T-helper 2 cell treated with Interferon-gamma antibody and Interleukin-4, amounts not matched to agents 5 μg/mL and 100 μg/mL, for 36 hours (primary cell): ENCODE measurements around the gene MILR1.

ENCODE experiments used
- DNase-seq: peaks from one replicate; pipeline ENCODE4 v3.0.0; 2021; ENCODE audit warnings: low spot score
- H3K27ac Mint-ChIP-seq: one replicate; pipeline ENCODE4 v1.8.0; 2021; ENCODE audit warnings: mild to moderate bottlenecking, mixed read lengths
- H3K27me3 Mint-ChIP-seq: one replicate; pipeline ENCODE4 v1.8.0; 2021; ENCODE audit warnings: low read depth, mixed read lengths
- H3K36me3 Mint-ChIP-seq: one replicate; pipeline ENCODE4 v1.8.0; 2021; ENCODE audit warnings: low read depth, mixed read lengths
- H3K4me1 Mint-ChIP-seq: one replicate; pipeline ENCODE4 v1.8.0; 2021; ENCODE audit warnings: low read depth, mixed read lengths
- H3K4me3 Mint-ChIP-seq: one replicate; pipeline ENCODE4 v1.8.0; 2022; ENCODE audit warnings: mild to moderate bottlenecking, moderate library complexity, mixed read lengths
- H3K9me3 Mint-ChIP-seq: one replicate; pipeline ENCODE4 v1.8.0; 2021; ENCODE audit warnings: mixed read lengths

MILR1 gene, protein sequence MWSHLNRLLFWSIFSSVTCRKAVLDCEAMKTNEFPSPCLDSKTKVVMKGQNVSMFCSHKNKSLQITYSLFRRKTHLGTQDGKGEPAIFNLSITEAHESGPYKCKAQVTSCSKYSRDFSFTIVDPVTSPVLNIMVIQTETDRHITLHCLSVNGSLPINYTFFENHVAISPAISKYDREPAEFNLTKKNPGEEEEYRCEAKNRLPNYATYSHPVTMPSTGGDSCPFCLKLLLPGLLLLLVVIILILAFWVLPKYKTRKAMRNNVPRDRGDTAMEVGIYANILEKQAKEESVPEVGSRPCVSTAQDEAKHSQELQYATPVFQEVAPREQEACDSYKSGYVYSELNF

DNA sequence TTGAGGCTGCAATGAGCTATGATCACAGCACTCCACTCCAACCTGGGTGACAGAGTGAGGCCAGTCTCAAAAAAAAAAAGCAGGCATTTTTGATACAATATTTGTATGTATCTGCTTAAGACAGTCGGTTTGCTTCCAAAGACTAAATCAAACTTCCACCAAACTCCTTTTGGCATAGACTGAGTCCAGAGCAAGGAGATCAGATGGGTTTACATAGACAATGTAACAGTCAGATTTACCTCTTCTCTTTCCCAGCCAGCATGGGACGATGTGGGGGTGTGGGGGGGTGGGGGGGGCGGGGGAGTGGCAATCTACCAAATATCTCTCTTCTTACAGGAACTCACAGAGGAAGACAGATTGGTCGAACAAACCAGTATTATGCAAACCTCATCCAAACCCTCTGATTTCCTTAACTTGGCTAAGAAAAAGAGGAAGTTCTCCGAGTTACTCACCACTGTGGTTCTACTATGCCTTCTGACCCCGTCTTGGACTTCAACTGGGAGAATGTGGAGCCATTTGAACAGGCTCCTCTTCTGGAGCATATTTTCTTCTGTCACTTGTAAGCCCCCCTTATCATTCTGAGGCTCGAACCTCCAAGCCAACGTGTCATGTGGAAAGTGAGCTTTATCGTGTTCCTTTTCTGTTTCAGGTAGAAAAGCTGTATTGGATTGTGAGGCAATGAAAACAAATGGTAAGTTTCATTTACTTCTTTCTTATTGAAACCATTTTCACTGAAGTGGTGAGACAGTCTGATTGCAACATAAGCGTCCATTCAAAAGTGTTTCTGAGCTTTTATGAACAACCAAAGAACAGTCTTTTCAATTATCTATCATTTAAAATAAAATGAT is at the start of gene MILR1:
TSS of gene MILR1 (plus strand) at position 451 of the 848 bp plus-strand sequence. CDS start at position 505, 54 bp downstream.
- peak within 1 kb of the TSS; percentile 63 for H3K4me3 Mint-ChIP-seq
- peak within 1 kb of the TSS; percentile 65 for H3K27ac Mint-ChIP-seq
- H3K27me3 Mint-ChIP-seq = no peaks in the 10 kb centered on the region
- H3K4me1 Mint-ChIP-seq = peaks cover 13% of the 10 kb centered on the region
- H3K9me3 Mint-ChIP-seq = no peaks in the 10 kb centered on the region
- DNase-seq = no peak
- H3K36me3 Mint-ChIP-seq = no peaks in the 10 kb centered on the region

DNA sequence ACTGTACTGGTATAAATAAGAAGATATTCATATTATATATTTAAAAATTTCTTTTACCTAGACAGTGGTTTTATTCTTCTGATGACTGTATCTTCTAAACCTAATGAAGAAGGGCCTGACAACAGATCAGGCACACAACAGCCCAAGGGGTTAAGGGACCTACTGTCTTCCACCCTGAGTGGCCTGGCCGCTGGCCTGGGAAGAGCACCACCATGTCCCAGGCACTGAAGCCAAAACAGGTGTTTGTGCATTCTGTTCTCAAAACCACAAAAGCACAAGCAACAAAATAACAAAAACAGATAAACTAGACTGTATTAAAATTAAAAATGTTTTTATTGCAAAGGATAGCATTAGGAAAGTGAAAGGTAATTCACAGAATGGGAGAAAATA is 49.2 kb upstream of the MILR1 start:
- no peaks in the 10 kb centered on the region for H3K36me3 Mint-ChIP-seq
- no peak overlapping the region for H3K27ac Mint-ChIP-seq
- H3K4me1 Mint-ChIP-seq = peaks cover 26% of the 10 kb centered on the region

DNA sequence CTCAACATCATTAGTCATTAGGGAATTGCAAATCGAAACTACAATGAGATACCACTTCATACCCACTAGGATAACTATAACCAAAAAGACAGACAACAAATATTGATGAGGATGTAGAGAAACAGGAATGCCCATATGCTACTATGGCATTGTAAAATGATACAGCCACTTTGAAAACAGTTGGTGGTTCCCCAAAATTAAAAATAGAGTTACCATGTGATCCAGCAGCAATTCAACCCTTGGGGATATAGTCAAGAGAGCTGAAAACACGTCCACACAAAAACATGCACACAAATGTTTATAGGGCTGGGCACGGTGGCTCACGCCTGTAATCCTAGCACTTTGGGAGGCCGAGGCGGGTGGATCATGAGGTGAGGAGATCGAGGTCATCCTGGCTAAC is 48.3 kb upstream of the MILR1 start:
- Mint-ChIP-seq H3K4me3 (no peak overlapping the region), H3K36me3 (no peaks in the 10 kb centered on the region), H3K27me3 (no peaks in the 10 kb centered on the region), H3K4me1 (peaks cover 26% of the 10 kb centered on the region), H3K27ac (no peak overlapping the region), H3K9me3 (no peaks in the 10 kb centered on the region)
- DNase-seq = no peak

More for the DNA sequence above, 49.2 kb upstream of the MILR1 start:
- Mint-ChIP-seq H3K27me3 (no peaks in the 10 kb centered on the region), H3K9me3 (no peaks in the 10 kb centered on the region), H3K4me3 (no peak overlapping the region)
- no peak for DNase-seq

DNA sequence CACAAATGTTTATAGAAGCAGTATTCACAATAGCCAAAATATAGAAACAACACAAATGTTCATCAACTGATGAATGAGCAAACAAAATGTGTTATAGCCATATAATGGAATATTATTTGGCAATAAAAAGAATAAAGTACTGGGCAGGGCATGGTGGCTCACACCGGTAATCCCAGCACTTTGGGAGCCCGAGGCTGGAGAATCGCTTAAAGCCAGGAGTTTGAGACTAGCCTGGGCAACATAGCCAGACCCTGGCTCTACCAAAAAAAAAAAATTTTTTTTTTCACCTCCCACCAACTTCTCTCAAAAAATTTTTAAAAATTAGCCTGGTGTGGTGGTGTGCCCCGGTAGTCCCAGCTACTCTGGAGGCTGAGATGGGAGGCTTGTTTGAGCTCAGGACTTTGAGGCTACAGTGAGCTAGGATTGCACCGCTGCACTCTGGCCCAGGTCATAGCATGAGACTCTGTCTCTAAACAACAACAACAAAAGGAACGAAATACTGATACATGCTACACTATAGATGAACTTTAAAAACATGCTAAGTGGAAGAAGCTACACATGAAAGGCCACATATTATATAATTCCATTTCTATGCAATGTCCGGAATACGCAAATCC is 47.6 kb upstream of the MILR1 start:
- Mint-ChIP-seq H3K4me3 (no peak overlapping the region), H3K4me1 (peaks cover 21% of the 10 kb centered on the region), H3K27me3 (no peaks in the 10 kb centered on the region), H3K9me3 (no peaks in the 10 kb centered on the region), H3K36me3 (no peaks in the 10 kb centered on the region), H3K27ac (peak overlapping the region; percentile 38)
- DNase-seq = no peak

DNA sequence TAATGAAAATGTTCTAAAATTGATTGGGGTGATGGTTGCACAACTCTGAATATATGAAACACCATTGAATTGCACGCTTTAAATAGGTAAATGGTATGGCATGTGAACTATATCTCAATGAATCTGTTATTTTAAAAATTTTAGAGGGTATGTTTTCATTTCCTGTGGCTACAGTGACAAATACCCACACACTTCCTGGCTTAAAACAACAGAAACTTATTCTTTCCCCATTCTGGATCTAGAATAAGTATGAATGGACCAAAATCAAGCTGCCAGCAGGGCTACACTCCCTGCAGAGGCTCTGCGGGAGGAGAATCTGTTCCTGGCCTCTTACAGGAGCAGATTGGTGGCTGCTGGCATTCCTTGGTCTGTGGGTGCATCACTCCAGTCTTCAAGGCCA is 47.0 kb upstream of the MILR1 start:
- H3K4me1 Mint-ChIP-seq = peaks cover 21% of the 10 kb centered on the region
- no peaks in the 10 kb centered on the region for H3K36me3 Mint-ChIP-seq
- H3K27ac Mint-ChIP-seq = no peak overlapping the region
- no peaks in the 10 kb centered on the region for H3K27me3 Mint-ChIP-seq
- no peak for DNase-seq
- H3K4me3 Mint-ChIP-seq = no peak overlapping the region
- H3K9me3 Mint-ChIP-seq = no peaks in the 10 kb centered on the region

DNA sequence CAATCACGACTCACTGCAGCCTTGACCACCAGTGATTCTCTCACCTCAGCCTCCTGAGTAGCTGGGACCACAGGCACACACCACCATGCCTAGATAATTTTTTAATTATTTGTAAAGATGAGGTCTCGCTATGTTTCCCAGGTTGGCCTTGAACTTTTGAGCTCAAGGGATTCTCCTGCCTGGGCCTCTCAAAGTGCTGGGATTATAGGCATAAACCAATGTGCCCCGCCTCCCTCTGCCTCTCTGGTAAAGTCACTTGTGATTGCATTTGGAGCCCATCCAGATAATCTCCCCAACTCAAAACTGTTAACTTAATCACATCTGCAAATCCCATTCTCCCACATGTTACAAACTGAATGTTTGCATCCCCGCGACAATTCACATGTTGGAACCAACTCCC is 46.4 kb upstream of the MILR1 start:
- DNase-seq = no peak
- Mint-ChIP-seq H3K4me1 (peaks cover 21% of the 10 kb centered on the region), H3K36me3 (no peaks in the 10 kb centered on the region), H3K9me3 (no peaks in the 10 kb centered on the region), H3K4me3 (no peak overlapping the region), H3K27ac (no peak overlapping the region), H3K27me3 (no peaks in the 10 kb centered on the region)

DNA sequence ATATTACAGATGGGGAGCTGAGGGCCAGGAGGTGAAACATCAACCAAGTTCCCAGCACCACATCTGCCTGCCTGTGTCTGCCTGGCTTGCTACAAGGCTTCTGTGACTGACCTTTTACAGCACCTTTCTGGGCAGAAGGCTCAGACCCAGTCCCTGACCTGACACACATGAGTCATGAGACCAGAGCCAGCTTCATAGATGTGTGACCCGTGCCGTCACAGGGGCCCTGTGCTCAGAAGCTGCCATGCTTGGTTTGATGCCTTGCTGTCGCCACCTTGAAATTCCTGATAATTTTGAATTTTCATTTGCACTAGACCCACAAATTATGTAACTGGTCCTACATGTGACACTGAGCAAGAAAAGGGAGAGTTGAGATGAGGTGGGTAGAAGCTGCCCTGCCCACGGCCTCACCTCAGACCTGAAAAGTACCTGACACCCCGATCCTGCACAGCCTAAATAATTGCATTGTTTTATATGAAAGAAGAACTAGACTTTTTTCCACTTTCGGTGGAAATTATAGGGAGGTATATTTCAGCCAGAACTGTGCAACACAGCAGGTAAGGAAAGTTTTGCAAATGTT is 44.9 kb upstream of the MILR1 start:
- peaks cover 16% of the 10 kb centered on the region for H3K4me1 Mint-ChIP-seq
- no peaks in the 10 kb centered on the region for H3K36me3 Mint-ChIP-seq
- DNase-seq = no peak
- H3K4me3 Mint-ChIP-seq = no peak overlapping the region
- H3K9me3 Mint-ChIP-seq = no peaks in the 10 kb centered on the region
- no peak overlapping the region for H3K27ac Mint-ChIP-seq
- no peaks in the 10 kb centered on the region for H3K27me3 Mint-ChIP-seq

DNA sequence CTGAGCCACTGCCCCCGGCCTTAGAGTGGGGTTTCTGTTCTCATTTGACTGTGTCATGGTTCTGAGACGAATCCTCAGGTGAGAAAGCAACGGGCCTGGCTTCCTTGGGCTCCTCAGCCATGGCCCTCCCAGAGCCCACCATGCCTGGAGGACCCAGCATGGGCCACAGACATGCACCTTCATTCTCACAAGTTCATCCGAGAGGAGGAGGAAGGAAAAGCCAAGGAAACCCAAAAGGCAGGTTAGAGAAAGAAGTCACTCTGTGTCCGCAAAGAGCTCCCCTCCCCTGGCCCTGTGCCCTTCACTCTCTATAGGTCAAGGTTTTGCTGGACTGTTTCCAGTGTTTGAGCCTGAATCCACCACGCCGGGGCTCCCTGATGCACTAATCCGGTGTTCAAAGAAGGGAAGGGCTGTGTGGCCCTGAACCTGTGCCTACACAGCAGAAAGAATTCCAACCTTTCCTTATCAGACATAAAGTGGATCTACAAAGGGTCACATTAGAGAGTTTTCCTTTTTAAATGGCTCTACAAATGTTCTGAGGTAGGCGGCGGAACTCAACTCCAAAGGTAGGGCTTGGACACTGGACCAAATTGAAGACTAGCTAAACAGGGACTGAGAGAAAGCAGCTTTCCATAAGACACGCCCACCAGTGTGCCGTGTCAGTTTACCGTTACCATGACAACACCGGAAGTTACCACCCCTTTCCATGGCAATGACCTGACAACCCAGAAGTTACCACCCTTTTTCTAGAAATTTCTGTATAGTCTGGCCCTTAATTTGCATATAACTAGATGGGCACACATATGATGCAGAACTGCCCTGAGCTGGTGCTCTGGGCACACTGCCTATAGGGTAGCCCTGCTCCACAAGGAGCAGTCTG is 42.4 kb upstream of the MILR1 start:
- H3K4me1 Mint-ChIP-seq = peaks cover 8% of the 10 kb centered on the region
- H3K36me3 Mint-ChIP-seq = no peaks in the 10 kb centered on the region
- no peak overlapping the region for H3K4me3 Mint-ChIP-seq
- DNase-seq = no peak
- no peaks in the 10 kb centered on the region for H3K9me3 Mint-ChIP-seq
- no peaks in the 10 kb centered on the region for H3K27me3 Mint-ChIP-seq
- no peak overlapping the region for H3K27ac Mint-ChIP-seq

DNA sequence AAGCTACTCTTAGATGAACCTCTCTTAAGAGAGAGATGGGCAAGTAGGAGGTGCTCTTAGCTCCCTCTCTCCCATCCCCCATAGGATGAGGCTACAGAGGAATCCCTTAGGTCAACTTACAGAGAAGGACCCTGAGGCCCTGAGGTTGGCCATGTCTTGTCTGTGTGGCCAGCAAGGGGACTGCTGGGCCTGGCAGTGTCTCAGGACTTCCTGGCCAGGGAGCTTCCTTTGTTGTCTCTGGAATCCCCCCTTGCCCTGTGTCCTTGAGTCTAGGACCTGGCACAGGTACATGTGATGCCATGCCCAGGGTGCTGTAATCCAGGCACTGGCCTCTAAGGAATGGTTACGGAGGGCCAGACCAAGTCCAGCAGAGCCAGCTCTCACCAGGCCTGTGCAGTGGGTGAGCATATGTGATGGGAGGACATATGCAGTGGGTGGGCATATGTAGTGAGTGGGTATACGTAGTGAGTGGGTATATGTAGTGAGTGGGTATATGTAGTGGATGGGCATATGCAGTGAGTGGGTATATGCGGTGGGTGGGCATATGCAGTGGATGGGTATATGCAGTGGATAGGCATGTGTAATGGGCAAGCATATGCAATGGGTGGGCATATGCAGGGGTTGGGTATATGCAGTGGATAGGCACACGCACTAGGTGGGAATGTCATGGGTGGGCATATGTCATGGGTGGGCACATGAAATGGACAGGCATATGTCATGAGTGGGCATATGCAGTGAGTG is 38.0 kb upstream of the MILR1 start:
- H3K4me3 Mint-ChIP-seq = no peak overlapping the region
- H3K27ac Mint-ChIP-seq = no peak overlapping the region
- no peak for DNase-seq
- H3K9me3 Mint-ChIP-seq = no peaks in the 10 kb centered on the region
- peaks cover 9% of the 10 kb centered on the region for H3K27me3 Mint-ChIP-seq
- H3K36me3 Mint-ChIP-seq = no peaks in the 10 kb centered on the region
- H3K4me1 Mint-ChIP-seq = peaks cover 6% of the 10 kb centered on the region

DNA sequence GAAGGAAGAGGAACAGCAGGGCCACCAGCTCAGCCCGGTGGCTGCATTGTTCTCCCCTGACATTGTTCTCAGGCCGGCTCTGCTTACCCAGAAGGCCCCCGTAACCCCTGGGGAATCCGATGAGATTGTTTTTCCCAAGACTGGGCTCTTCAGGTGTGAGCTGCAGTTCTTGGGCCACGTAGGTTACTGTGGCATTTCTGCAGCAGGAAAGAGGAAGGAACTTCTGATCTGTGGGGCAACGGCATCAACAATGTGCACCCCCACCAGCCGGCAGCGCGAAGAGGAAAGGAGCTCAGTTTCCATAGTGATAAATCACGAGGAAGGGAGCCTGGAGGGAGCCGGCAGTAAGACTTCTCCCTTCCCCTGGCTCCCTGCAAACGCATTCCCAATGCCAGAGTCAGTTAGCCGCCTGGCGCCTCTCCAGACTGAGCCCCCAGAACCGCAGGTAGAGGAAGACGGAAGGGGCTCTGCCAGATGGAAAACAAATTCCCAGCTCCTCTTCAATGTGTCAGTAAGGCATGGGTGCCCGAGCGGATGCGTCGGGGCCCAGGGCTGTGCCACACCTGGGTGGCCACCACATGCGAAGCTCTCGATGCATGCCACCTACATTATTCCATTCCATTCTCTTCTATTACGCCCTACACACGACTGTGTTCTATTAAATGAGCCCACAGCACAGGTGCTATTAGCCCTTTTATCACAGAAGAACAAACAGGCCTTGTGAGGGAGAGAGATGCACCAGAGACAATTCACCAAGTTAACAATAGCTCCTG is 36.7 kb upstream of the MILR1 start:
- Mint-ChIP-seq H3K36me3 (no peaks in the 10 kb centered on the region), H3K4me1 (peaks cover 6% of the 10 kb centered on the region), H3K9me3 (no peaks in the 10 kb centered on the region), H3K27ac (no peak overlapping the region), H3K27me3 (peaks cover 9% of the 10 kb centered on the region), H3K4me3 (no peak overlapping the region)
- DNase-seq = no peak

DNA sequence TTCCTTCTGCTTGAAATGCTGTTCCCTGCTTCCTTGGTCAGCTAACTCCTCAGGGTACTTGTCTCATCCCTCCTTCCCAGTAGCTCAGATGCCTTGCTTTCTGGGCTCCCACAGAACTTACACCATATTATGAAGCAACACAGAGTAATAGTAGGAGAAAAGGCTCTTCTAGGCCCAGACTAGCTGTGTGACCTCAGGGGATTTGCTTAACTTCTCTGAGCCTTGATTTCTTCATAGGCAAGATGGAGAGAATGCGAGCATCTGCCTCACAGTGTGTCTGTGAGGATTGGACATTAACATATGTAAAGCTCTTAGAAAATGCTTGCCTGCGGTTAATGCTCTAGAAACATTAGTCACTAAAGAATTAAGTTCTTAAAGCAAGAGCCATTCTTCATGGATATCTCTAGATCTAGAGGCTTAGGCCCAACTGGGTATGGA is 36.0 kb upstream of the MILR1 start:
- Mint-ChIP-seq H3K27ac (no peak overlapping the region), H3K4me3 (no peak overlapping the region), H3K9me3 (no peaks in the 10 kb centered on the region), H3K36me3 (no peaks in the 10 kb centered on the region), H3K27me3 (peaks cover 9% of the 10 kb centered on the region), H3K4me1 (peaks cover 6% of the 10 kb centered on the region)
- DNase-seq = no peak

DNA sequence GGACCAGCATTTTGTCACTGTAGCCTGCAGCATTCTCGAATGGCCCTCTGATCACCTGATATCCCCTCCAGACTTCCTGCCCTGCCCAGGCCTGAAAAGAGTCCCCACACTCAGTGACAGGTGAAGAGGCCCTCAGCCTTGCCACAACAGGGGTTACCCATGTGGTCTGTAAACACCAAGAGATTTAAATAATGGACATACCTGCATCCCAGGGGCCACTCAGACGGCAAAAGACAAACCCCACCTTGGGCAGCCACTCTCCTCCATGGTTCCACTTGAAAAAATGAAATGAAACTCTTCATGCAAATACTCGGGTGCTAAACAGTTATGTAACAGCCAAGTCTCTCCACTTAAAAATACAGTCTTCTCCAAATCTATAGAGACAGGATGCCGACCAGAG is 35.4 kb upstream of the MILR1 start:
- Mint-ChIP-seq H3K9me3 (no peaks in the 10 kb centered on the region), H3K4me3 (no peak overlapping the region), H3K27ac (no peak overlapping the region), H3K36me3 (no peaks in the 10 kb centered on the region), H3K4me1 (peaks cover 6% of the 10 kb centered on the region), H3K27me3 (peaks cover 9% of the 10 kb centered on the region)
- no peak for DNase-seq
